HG02981 (cell line): Measurements from ENCODE around the gene CLTCL1.
"Not testable (repeated sequence)": the region's sequence is repeated elsewhere in the genome, so short reads cannot be mapped to it uniquely, and the experiment has no call there.

ENCODE experiments used
- ATAC-seq: cut with Tn5 transposase; IDR thresholded peaks from one replicate; pipeline ENCODE4 v1.9.1; 2021; ENCODE audit warnings: mild to moderate bottlenecking, moderate library complexity; ENCODE audit not compliant: unreplicated experiment

CLTCL1 gene

DNA sequence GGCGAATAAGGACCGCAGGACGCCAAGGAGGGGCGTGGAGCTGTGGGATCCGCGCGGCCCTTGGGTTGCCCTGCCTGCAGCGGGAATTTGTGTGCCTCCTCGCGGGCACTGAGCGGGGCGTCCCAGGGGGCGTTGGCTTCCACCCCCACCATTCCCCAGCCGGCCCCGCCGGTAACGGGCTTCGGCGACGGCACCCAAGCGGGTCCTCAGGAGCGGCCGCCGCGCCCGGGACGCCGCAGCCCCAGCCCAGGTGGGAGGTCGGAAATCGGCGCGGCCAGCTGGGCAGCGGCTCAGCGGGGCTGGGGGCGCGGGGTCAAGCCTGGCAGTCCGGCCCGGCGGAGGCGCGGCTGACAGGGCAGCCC lies 320 bp downstream of the CLTCL1 start:
- peak; percentile 27 for ATAC-seq

DNA sequence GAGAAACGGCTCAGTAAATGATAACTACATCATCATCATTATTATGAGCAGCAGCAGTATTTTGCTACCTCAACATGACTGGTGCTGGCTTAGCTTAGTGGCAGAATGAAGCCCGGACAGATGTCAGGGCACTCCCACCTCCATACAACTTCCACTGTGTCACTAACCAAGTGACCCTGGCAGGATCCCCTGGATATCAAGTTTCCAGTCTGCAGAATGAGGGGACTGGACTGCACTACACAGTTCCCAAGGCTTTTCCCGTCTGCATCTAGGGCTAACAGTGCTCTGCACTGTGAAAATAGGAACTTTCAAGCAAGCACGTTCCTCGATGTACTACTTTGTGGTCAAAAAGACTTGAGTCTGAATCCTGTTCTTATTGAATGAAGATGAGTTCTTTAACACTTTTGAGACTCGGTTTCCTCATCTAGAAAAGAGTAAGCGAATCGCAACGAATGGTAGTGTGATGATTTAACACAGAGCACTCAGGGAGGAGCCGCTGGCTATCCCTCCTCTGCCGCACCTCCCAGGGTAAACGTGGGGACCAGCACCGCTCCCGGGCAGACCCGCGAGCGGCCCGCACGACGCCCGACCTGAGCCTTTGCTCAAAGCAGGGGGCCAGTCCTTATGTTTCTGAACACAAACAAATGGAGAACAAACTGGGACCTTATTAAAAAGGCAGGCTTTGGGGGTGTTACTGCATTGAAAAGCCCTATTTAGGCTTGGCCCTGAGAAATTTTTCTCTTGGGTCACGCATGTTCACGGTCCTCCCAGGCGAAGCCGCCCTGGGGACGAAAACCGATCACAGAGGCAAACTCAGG lies 910 bp downstream of the CLTCL1 start:
- no peak for ATAC-seq

DNA sequence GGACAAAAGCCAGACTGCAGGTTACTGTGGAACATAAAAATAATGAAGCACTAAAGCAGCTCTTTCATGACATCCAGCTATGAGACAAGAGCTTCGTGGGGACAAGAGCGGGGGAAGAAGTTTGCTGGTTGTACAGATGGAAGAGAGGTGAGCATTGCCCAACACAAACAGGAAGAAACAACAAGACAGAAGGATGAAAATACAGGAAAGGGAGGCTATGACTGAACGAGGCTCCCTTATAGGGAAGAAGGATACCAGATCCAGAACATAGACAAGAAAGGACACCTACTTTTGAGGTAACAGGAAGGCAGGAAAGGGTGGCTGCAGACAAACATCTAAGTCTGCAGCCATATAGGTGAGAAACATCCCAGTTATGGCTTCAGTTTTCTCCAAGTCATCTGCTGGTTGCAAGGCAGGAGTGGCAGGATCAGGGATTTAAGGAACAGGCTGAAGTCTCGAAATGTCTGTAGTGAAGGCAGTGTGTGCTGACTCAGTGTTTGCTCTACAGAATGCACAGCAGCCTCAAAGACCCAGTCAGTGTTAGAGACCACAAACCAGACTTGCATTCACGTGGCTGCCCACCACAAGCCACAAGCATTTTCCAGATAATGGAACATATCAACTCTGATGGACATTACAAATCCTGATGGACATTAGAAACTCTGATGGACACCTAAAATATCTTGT lies 1.9 kb downstream of the CLTCL1 start:
- no peak for ATAC-seq

DNA sequence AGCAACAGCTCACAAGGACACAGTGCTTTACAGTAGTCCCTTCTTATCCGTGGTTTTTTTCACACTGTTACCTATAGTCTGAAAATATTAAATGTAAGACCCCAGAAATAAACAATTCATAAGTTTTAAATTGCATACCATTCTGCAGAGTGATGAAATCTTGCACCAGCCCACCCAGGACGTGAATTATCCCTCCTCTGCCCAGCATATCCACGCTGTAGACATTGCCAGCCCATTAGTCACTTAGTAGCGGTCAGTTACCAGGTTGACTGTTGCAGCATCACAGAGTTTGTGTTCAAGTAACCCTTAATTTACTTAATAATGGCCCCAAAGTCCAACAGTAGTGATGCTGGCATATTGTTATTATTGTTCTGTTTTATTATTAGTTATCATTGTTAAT lies 3.6 kb downstream of the CLTCL1 start:
- ATAC-seq = no peak

DNA sequence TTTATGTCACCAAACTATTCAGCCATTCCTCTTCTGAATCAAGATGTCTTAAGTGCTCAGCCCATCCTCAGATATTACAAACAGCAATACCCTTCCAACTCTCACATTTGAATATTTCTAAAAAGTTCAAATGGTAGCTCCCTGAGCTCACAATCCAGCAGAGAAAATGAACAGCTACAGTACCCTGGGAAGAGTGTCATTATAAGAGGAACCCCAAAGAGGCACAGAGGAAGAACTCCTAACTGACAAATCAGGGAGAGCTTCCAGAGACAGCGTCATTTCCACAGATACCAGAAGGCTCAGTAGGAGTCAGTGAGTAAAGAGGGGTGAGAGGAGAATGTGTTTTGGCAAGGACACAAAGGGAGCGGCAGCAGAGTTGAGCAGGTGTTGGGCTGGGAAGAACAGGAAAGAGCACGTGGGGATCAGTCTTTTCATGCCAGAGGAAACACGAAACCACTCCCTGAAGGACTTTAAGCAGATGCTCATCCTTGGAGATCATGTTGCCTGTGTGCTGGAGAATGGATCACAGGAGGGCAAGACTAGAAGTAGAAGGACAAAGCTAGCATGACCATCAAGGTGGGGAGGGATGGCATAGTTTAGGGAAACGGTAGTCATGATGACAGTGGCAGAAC lies 4.3 kb downstream of the CLTCL1 start:
- ATAC-seq = no peak

DNA sequence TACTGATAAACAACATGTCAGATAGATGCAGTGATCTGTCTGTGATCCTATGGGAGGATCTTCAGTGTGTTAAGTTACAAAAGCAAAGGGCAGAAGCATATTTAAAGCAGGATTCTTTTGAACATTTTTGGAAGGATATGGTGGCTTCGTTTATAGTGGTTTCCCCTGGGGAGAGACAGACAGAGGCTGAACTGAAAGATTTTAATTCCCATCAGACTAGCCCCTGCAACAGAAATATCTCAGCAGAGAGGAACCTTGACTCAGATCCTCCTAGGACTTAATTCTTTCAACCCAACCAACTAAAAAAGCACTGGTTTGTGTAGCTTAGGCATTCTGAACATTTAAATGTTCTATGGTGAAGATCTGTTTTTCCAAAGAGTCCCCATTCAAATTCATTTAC lies 5.7 kb downstream of the CLTCL1 start:
- ATAC-seq = no peak

DNA sequence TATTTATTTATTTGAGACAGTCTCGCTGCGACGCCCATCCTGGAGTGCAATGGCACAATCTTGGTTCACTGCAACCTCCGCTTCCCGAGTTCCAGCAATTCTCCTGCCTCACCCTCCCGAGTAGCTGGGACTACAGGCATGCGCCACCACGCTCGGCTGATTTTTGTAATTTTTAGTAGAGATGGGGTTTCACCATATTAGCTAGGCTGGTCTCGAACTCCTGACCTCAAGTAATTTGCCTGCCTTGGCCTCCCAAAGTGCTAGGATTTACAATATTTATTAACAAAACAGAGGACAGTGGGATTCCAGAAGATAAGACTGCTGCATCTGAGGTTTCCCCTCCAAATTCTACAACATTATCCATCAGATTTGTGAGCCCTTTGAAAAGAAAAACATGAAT lies 12.4 kb downstream of the CLTCL1 start:
- not testable (repeated sequence) for ATAC-seq

DNA sequence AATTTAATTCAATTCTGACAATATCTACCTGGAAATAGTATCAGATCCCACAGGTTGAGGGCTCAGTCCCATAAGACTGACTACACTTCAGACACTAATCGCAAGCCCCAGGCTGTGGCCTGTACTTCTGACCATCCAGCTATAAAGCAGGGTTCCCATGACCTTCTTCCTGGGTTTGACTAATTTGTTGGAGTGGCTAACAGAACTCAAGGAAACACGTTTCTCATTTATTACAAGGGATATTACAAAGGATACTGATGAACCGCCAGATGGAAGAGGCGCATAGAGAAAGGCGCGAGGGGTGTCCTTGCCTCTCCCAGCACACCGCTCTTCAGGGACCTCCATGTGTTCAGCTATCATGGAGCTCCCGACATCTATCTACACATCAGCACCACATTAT lies 13.7 kb downstream of the CLTCL1 start:
- no peak for ATAC-seq

DNA sequence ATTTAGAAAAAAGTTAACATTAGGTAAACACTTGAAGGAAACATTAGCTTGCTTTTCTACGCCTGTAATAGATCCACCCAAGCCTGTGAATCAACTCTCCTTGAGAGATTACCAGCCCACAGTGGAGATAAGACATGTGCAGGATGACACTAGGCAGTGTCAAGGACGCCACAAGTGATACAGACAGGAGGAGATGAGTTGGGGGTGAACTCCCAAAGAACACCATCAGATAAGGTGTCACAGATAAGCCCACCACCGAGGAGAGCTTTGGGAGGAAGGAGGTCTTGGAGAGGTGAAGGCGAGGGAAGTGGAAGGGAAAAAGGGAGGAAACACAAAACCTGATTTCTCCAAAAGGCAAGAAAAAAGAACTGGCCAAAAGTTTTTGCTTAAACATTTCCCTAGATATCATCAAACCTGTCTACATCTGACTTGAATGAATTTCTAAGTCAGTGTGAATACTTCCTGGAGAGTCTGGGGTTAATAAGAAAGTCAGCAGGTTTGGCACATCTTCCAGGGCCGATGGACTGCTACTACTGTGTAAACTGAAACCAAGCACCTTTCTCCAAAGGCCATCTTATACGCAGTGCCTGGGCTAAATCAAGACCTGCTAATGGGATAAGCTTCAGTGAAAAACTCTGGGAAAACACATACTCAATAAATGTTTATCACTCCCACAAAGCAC lies 15.5 kb downstream of the CLTCL1 start:
- no peak for ATAC-seq

DNA sequence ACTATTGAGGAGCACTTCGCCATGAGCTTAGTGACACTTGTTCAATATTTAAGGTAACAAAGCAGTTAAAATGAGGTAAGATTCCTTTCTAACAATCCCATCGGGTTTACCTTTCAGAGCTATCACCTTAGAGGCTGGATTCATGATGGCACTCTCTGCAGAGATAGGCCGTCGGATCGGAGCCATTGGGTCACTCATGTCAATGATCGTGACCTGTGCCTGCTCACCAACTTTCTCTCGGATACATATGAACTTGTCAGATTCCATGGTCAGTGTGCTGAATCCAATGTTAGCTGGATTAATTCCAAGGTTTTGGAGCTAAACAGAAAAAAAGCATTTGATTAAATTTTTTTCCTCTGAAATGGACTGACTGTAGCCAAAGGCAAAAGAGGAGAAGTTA lies 16.0 kb downstream of the CLTCL1 start:
- no peak for ATAC-seq

DNA sequence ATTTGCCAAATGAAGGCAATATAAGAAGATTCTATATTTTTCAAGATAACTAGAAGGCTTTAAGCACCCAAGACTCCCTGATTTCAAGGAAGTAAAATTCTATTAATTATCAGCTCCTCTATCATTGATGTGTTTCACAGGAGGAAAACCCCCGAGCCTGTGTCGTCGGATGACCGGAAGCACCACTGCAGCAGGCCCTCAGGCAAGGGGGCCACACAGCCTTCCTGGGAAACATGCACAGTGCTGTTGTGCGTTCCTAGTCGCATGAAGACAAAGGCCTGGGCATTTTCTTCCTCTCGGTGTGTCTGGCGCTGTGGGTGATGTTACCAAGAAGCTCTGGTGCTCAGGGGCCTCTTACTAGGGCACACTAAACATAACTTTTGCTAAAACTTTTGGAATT lies 16.4 kb downstream of the CLTCL1 start:
- ATAC-seq = no peak

DNA sequence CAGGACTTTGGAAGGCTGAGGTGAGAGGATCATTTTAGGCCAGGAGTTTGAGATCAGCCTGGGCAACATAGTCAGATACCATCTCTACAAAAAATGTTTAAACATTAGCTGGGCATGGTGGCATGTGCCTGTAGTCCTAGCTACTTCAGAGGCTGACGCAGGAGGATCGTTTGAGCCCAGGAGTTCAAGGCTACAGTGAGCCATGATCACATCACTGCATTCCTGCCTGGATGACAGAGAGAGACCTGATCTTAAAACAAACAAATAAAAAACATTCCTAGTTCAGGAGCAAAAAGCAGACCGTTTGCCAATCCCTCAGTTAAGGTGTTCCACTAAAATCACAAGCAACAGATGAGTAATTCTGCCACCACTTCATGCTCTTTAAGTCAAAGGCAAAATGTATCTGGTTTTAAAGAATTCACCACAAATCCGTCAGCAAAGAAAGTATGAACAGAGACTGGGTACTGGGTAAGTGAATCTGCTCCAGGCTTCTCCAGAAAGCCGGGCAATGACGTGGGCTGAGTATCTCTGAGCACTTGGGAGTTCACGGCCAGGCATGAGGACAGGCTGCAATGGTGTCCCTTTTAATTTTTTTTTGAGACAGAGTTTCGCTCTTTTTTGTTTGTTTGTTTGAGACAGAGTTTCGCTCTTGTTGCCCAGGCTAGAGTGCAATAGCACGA lies 19.5 kb downstream of the CLTCL1 start:
- ATAC-seq = no peak

DNA sequence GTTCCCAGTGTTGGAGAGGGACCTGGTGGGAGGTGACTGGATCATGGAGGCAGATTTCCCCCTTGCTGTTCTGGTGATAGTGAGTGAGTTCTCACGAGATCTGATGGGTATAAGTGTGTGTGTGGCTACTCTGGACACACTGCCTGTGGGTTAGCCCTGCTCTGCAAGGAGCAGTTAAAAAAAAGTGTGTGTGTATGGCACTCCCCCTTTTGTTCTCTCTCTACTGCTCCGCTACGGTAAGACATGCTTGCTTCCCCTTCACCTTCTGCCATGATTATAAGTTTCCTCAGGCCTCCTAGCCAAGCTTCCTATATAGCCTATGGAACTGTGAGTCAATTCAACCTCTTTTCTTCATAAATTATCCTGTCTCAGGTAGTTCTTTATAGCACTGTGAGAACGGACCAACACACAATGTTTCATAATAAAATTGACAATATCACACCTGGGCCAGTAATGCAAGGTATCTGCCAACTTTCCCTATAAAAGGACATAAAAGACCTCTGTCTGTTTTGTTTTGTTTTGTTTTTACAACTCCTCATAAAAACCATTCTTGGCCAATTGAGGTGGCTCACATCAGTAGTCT lies 20.2 kb downstream of the CLTCL1 start:
- ATAC-seq = no peak

DNA sequence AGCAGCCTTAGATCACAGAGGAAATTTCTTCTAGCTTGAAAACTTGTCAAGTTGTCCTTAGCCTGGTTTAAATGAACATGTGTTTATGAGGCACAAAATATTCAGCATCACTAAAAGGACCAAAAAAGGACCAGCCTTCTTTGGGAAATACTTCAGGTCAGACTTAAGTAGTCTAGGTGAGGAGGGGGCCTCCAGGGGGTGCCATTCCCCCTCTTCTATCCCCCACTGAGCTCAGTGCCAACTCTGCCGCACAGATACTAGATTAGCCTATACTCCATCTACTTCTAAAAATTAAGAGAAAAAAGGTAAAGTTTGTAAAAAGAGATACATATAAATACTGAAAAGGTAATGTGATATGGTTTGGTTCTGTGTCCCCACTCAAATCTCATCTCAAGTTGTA lies 20.6 kb downstream of the CLTCL1 start:
- ATAC-seq = no peak

DNA sequence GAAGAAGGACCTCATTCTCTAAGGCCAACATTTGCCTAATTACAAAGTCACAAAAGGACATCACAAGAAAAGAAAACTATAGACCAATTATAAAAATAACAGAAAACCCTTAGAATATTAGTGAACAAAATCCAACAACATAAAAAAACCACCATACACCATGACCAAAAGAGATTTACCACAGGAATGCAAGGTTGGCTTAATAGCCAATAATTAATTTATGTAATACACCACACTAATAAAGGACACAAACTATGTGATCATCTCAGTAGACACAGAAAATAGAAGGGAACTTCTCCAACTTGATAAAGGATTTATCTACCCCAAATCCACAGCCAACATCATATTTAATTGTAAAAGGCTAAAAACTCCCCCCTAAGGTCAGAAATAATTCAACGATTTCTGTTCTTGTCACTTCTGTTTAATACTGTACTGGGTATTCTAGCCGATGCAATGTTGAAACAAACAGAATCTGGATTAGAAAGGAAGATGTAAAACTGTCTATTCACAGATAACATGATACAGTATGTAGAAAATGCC lies 24.9 kb downstream of the CLTCL1 start:
- ATAC-seq = no peak

DNA sequence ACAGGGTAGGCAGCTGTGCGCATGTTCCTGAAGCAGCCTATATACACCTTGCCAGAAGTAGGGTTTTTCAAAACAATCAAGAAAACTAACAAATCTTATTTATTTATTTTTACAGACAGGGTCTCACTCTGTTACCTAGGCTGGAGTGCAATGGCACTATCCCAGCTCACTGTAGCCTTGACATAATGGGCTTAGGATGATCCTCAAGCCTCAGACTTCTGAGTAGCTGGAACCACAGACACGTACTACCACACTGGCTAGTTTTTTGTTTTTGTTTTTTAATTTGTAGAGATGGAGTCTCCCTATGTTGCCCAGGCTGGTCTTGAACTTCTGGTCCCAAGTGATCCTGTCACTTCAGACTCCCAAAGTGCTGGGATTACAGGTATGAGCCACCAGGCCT lies 25.7 kb downstream of the CLTCL1 start:
- no peak for ATAC-seq

DNA sequence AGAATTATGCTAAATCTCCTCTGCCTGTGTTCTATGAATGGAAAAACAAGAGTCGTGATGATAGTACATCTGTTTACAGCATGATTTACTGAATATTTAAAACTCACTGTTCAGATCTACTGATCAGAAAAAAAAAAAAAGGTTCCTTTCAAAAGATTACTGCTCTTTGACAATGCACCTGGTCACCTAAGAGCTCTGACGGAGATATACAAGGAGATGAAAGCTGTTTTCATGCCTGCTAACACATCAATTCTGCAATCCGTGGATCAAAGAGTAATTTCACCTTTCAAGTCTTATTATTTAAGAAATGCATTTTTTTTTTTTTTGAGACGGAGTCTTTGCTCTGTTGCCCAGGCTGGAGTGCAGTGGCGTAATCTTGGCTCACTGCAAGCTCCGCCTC lies 30.7 kb downstream of the CLTCL1 start:
- ATAC-seq = no peak

DNA sequence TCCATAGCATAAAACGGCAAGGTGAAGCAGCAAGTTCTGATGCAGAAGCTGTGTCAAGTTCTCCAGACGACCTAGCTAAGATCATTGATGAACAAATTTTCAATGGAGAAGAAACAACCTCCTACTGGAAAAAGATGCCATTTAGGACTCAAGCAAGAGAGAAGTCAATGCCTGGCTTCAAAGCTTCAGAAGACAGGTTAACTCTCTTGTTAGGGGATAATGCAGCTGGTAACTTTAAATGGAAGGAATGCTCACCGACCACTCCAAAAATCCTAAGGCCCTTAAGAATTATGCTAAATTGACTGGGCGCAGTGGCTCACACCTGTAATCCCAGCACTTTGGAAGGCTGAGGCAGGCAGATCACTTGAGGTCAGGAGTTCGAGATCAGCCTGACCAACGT lies 31.3 kb downstream of the CLTCL1 start:
- no peak for ATAC-seq

DNA sequence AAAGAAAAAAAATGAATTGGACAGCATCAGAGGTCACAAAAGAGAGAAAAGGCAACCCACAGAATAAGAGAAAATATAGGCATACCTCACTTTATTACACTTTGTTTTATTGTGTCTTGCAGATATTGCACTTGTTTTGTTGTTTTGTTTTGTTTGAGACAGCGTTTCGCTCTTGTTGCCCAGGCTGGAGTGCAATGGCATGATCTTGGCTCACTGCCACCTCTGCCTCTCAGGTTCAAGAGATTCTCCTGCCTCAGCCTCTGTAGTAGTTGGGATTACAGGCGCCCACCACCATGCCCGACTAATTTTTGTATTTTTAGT lies 32.6 kb downstream of the CLTCL1 start:
- not testable (repeated sequence) for ATAC-seq

DNA sequence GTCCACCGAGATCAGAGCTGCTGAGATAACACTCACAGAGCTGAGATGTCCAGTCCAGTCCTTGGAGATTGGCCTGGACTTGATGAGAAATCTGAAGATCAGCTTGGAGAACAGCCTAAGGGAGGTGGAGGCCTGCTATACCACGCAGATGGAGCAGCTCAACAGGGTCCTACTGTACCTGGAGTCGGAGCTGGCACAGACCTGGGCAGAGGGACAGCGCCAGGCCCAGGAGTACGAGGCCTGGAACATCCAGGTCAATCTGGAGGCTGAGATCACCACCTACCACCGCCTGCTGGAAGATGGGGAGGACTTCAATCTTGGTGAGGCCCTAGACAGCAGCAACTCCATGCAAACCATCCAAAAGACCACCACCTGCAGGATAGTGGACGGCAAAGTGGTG lies 33.1 kb downstream of the CLTCL1 start:
- ATAC-seq = no peak

DNA sequence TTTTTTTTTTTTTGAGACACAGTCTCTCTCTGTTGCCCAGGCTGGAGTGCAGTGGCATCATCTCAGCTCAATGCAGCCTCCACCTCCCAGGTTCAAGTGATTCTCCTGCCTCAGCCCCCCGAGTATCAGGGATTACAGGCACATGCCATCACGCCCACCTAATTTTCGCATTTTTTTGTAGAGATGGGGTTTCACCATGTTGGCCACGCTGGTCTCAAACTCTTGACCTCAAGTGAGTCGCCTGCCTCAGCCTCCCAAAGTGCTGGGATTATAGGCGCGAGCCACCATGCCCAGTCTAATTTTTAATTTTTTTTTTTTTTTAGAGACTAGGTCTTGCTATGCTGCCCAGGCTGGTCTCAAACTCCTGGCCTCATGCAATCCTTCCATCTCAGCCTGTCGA lies 35.2 kb downstream of the CLTCL1 start:
- not testable (repeated sequence) for ATAC-seq
